Neural cell (in vitro differentiated cells): Measurements from ENCODE around the gene LEF1.

Experiments
- CTCF ChIP-seq: fragments of 450-650 bp; IDR thresholded peaks from 2 replicates; pipeline ENCODE4 v1.5.1; 2014; ENCODE audit warnings: antibody characterized with exemption, mild to moderate bottlenecking, moderate library complexity; ENCODE audit not compliant: poor library complexity, severe bottlenecking
- EP300 ChIP-seq: fragments of 450-650 bp; conservative IDR thresholded peaks from 2 replicates; pipeline ENCODE4 v1.6.1; 2014; ENCODE audit warnings: antibody characterized with exemption, mild to moderate bottlenecking, moderate library complexity; ENCODE audit not compliant: poor library complexity, severe bottlenecking
- EZH2 ChIP-seq: fragments of 200-600, 300-800 bp; shearing (Covaris generic), sonication (generic); IDR thresholded peaks from 2 replicates; pipeline ENCODE4 v1.6.1; 2014; ENCODE audit warnings: antibody characterized with exemption, low read length, borderline replicate concordance, mild to moderate bottlenecking; ENCODE audit not compliant: insufficient read depth, poor library complexity, severe bottlenecking
- MXI1 ChIP-seq: fragments of 450-650 bp; conservative IDR thresholded peaks from 2 replicates; pipeline ENCODE4 v1.6.1; 2014; ENCODE audit warnings: antibody characterized with exemption, mild to moderate bottlenecking; ENCODE audit not compliant: poor library complexity, severe bottlenecking
- POLR2AphosphoS5 ChIP-seq: IDR thresholded peaks from 2 replicates; pipeline ENCODE4 v1.6.1; 2012
- RAD21 ChIP-seq: fragments of 450-650 bp; conservative IDR thresholded peaks from 2 replicates; pipeline ENCODE4 v1.6.1; 2014; ENCODE audit warnings: antibody characterized with exemption, mild to moderate bottlenecking, moderate library complexity

- no peak for TF ChIP-seq POLR2AphosphoS5
- TF ChIP-seq MXI1, result no peak
- TF ChIP-seq CTCF, result no peak
- peak; percentile 64 for TF ChIP-seq EZH2
- no peak for TF ChIP-seq RAD21
- TF ChIP-seq EP300, result no peak
These were observed at the start of gene LEF1 for GRCh38 chr4:108168671-108169523.
